Effector memory CD4-positive, alpha-beta T cell (primary cell): ENCODE measurements around the gene CHAC1.
"Not testable (repeated sequence)": the region's sequence is repeated elsewhere in the genome, so short reads cannot be mapped to it uniquely, and the experiment has no call there.

Experiments
- DNase-seq, 3 donors: peaks; one replicate each; pipeline ENCODE4 v3.0.0-alpha.2; 2020
- H3K27ac ChIP-seq: 2 replicates; pipeline ENCODE4 v1.7.0; 2013; ENCODE audit warnings: mild to moderate bottlenecking, low read length, moderate library complexity; ENCODE audit not compliant: insufficient read depth, poor library complexity, severe bottlenecking
- H3K27me3 ChIP-seq: replicated peaks from 2 replicates; pipeline ENCODE4 v1.7.0; 2013; ENCODE audit warnings: mild to moderate bottlenecking, low read length; ENCODE audit not compliant: insufficient read depth, control insufficient read depth, poor library complexity, severe bottlenecking
- H3K36me3 ChIP-seq: 2 replicates; pipeline ENCODE4 v1.7.0; 2013; ENCODE audit warnings: mild to moderate bottlenecking, low read length, moderate library complexity; ENCODE audit not compliant: control insufficient read depth, insufficient read depth
- H3K4me1 ChIP-seq: 2 replicates; pipeline ENCODE4 v1.7.0; 2013; ENCODE audit warnings: low read length, mild to moderate bottlenecking; ENCODE audit not compliant: control insufficient read depth, insufficient read depth, poor library complexity, severe bottlenecking
- H3K4me3 ChIP-seq: 2 replicates; pipeline ENCODE4 v1.7.0; 2013; ENCODE audit warnings: low read length, low read depth, mild to moderate bottlenecking; ENCODE audit not compliant: insufficient read depth, poor library complexity, severe bottlenecking
- H3K9me3 ChIP-seq: 2 replicates; pipeline ENCODE4 v1.7.0; 2013; ENCODE audit warnings: mild to moderate bottlenecking, low read length, moderate library complexity; ENCODE audit not compliant: control insufficient read depth

The CHAC1 gene

GRCh38 chr15:40948706-40949473 is 4.4 kb upstream of the CHAC1 start:
- no peak overlapping the region for H3K4me3 ChIP-seq
- peaks cover 11% of the 10 kb centered on the region for H3K4me1 ChIP-seq
- no peaks in the 10 kb centered on the region for H3K9me3 ChIP-seq
- no peak for DNase-seq
- H3K36me3 ChIP-seq = no peaks in the 10 kb centered on the region
- H3K27ac ChIP-seq = no peak overlapping the region
- no peaks in the 10 kb centered on the region for H3K27me3 ChIP-seq

DNA sequence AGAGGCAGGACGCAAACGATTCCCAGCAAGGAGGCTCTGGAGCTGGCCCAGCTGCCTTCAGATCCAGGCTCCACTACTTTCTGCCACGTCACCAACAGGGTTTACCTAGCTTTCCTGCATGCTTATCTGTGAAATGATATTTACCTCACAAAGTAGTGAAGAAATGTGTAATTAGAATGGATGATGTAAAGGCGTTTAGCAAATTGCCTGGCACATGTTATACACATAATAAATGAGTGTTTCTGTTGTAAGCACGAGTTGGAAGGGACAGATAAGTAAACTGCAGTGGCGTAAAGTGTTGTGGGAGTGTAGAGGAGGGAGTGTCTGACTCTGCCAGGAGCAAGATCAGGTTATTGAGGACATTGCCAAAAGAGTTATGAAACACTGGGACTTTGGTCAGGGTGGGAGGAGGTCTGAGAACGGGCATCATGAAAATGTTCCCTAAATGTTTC is 3.5 kb upstream of the CHAC1 start:
- Histone ChIP-seq H3K27ac (no peak overlapping the region), H3K36me3 (no peaks in the 10 kb centered on the region), H3K27me3 (no peaks in the 10 kb centered on the region), H3K4me3 (no peak overlapping the region), H3K9me3 (no peaks in the 10 kb centered on the region), H3K4me1 (peaks cover 11% of the 10 kb centered on the region)
- DNase-seq = no peak

- DNase-seq = no peak
- no peaks in the 10 kb centered on the region for H3K27me3 ChIP-seq
- no peak overlapping the region for H3K4me3 ChIP-seq
These were observed 1.5 kb upstream of the CHAC1 start for GRCh38 chr15:40951764-40952163.

DNA sequence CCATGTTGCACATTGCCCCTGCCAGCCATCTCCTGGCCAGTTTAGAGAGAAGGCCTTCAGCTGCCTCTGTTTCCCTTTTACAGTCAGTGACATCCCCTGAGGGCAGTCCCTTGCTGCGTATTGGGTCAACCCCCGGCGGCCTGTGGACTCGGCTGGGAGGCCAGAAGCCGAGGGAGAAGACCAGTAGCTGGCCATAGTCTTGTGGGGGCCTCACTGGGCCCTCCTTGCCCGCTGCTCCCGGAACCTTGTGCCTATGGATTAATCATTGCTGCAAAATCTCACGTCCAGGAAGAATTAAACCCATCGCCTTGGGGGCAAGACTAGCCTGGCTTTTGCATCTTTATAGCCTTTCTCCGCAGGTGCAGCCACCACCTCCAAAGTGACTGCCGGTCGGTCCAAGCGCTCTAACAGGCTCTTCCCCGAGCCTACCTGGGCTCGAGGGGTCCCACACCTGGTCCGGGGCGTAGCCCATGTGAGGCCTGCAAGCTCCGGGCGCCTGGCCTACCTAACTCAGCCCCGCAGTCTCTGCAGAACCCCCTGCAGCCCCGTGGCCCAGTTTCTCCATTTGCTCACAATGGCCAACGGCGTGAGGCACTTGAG is 870 bp upstream of the CHAC1 start:
- no peaks in the 10 kb centered on the region for H3K36me3 ChIP-seq
- no peaks in the 10 kb centered on the region for H3K27me3 ChIP-seq
- H3K27ac ChIP-seq = peak overlapping the region; percentile 50
- no peak for DNase-seq
- H3K4me3 ChIP-seq = peak overlapping the region; percentile 86
- peaks cover 11% of the 10 kb centered on the region for H3K4me1 ChIP-seq
- no peaks in the 10 kb centered on the region for H3K9me3 ChIP-seq

More at GRCh38 chr15:40951764-40952163, 1.5 kb upstream of the CHAC1 start:
- H3K9me3 ChIP-seq = no peaks in the 10 kb centered on the region
- H3K27ac ChIP-seq = no peak overlapping the region
- H3K36me3 ChIP-seq = no peaks in the 10 kb centered on the region
- H3K4me1 ChIP-seq = peaks cover 11% of the 10 kb centered on the region

- peaks cover 11% of the 10 kb centered on the region for H3K4me1 ChIP-seq
- no peaks in the 10 kb centered on the region for H3K36me3 ChIP-seq
- H3K27me3 ChIP-seq = no peaks in the 10 kb centered on the region
- DNase-seq = no peak
- H3K4me3 ChIP-seq = peak overlapping the region; percentile 86
- H3K9me3 ChIP-seq = no peaks in the 10 kb centered on the region
- H3K27ac ChIP-seq = peak overlapping the region; percentile 25
These were observed 423 bp downstream of the CHAC1 start for GRCh38 chr15:40953713-40954074.

GRCh38 chr15:40954158-40954848 is 1.0 kb downstream of the CHAC1 start:
- not testable (repeated sequence) for H3K36me3 ChIP-seq, H3K27ac ChIP-seq, H3K9me3 ChIP-seq, DNase-seq, H3K27me3 ChIP-seq
- H3K4me1 ChIP-seq = peaks cover 11% of the 10 kb centered on the region
- peak overlapping the region; percentile 86 for H3K4me3 ChIP-seq

- Histone ChIP-seq H3K4me3 (no peak overlapping the region), H3K27ac (no peak overlapping the region)
These were observed 2.1 kb downstream of the CHAC1 start for GRCh38 chr15:40955141-40955903.

GRCh38 chr15:40955930-40956540 is 2.8 kb downstream of the CHAC1 start:
- no peak for DNase-seq
- peaks cover 11% of the 10 kb centered on the region for H3K4me1 ChIP-seq
- H3K27me3 ChIP-seq = no peaks in the 10 kb centered on the region
- H3K36me3 ChIP-seq = no peaks in the 10 kb centered on the region
- no peak overlapping the region for H3K27ac ChIP-seq
- H3K9me3 ChIP-seq = no peaks in the 10 kb centered on the region
- no peak overlapping the region for H3K4me3 ChIP-seq

More at GRCh38 chr15:40955141-40955903, 2.1 kb downstream of the CHAC1 start:
- Histone ChIP-seq H3K27me3 (no peaks in the 10 kb centered on the region), H3K4me1 (peaks cover 11% of the 10 kb centered on the region), H3K9me3 (no peaks in the 10 kb centered on the region), H3K36me3 (no peaks in the 10 kb centered on the region)
- no peak for DNase-seq

DNA sequence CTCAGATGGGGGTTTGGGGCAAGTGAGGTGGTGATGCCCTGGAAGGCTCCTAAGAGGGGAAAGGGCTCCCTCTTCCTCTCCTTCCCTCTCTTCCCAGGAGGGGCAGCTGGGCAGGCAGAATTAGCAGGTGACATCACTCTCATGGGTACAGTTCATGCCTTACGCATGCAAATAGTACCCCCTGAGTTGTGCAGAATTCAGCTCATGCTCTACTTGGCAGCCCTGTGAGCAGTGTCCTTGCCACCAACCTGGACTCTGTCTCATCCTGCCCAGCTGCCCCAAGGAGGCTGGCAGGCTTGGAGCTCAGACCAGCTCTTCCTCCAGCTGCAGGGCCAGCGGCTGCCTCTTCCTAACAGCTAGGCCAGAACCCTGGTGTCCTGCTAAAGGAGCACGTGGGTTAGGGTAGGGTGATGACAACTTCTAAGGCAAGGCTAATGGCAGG is 3.3 kb downstream of the CHAC1 start:
- no peaks in the 10 kb centered on the region for H3K9me3 ChIP-seq
- no peaks in the 10 kb centered on the region for H3K36me3 ChIP-seq
- peaks cover 11% of the 10 kb centered on the region for H3K4me1 ChIP-seq
- H3K27me3 ChIP-seq = no peaks in the 10 kb centered on the region
- no peak overlapping the region for H3K27ac ChIP-seq
- DNase-seq = no peak
- H3K4me3 ChIP-seq = no peak overlapping the region
